ENCODE data around the gene GPR22.

DNA sequence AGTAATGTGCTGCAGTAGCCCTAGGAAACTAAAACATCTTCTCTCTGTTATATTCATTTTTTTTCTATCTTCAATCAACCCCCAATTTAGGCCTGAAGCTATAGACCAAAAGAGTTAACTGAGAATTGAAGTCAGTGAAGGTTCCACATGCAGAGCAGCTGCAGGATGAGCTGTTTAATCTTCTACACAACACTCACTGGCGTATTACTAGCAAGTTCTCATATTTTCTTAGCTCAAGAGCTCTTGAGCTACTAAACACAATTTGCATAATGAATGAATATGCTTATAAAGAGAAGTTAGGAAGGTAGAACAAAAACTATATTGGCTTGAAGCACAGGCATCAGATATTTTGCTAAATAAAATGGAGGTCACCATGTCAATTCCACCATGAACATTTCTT is 41.2 kb upstream of the GPR22 start:
- TF ChIP-seq ELF4 (IDR thresholded peaks at IDR 0.05) (no peak), SP1 (IDR thresholded peaks at IDR 0.05) (no peak), HDGF (IDR thresholded peaks at IDR 0.05; ENCODE audit: borderline replicate concordance) (no peak), ARNT (IDR thresholded peaks at IDR 0.05) (no peak), TARDBP (IDR thresholded peaks at IDR 0.05) (no peak), FOXK2 (IDR thresholded peaks at IDR 0.05) (no peak), PKNOX1 (IDR thresholded peaks at IDR 0.05) (no peak), CTBP1 (IDR thresholded peaks at IDR 0.05; ENCODE audit: borderline replicate concordance) (no peak)
